NCI-H446 treated with DMSO at 0.1 percent for 48 hours (cell line): ENCODE data around the gene RHOB.
"Not testable (repeated sequence)": the region's sequence is repeated elsewhere in the genome, so short reads cannot be mapped to it uniquely, and the experiment has no call there.

ENCODE experiments used
- DNase-seq: peaks from one replicate; lab custom pipeline; 2025; lab: John Stamatoyannopoulos, UW

The RHOB gene

GRCh38 chr2:20446917-20447436, at the start of gene RHOB:
Gene RHOB (plus strand): TSS chr2:20447074. CDS start chr2:20447466, 392 bp downstream.
- DNase-seq, result peak; percentile 99

- DNase-seq, result no peak
These were observed 48.9 kb upstream of the RHOB start for GRCh38 chr2:20397811-20398447.

- DNase-seq, result peak; percentile 67
These were observed 47.8 kb upstream of the RHOB start for GRCh38 chr2:20398956-20399567.

- DNase-seq, result peak; percentile 68
These were observed 46.6 kb upstream of the RHOB start for GRCh38 chr2:20400306-20400705.

- DNase-seq, result peak; percentile 87
These were observed 45.9 kb upstream of the RHOB start for GRCh38 chr2:20400787-20401488.

GRCh38 chr2:20401489-20401835, 45.4 kb upstream of the RHOB start:
- DNase-seq, result peak; percentile 78

- peak; percentile 63 for DNase-seq
These were observed 43.0 kb upstream of the RHOB start for GRCh38 chr2:20403774-20404312.

GRCh38 chr2:20404950-20405349, 41.9 kb upstream of the RHOB start:
- no peak for DNase-seq

GRCh38 chr2:20409039-20409438, 37.8 kb upstream of the RHOB start:
- no peak for DNase-seq

- no peak for DNase-seq
These were observed 36.2 kb upstream of the RHOB start for GRCh38 chr2:20410556-20411277.

- no peak for DNase-seq
These were observed 35.4 kb upstream of the RHOB start for GRCh38 chr2:20411361-20411894.

- no peak for DNase-seq
These were observed 32.1 kb upstream of the RHOB start for GRCh38 chr2:20414806-20415205.

- DNase-seq, result no peak
These were observed 31.4 kb upstream of the RHOB start for GRCh38 chr2:20415511-20415918.

- no peak for DNase-seq
These were observed 30.2 kb upstream of the RHOB start for GRCh38 chr2:20416723-20417122.

GRCh38 chr2:20417230-20417821, 29.5 kb upstream of the RHOB start:
- DNase-seq, result not testable (repeated sequence)

GRCh38 chr2:20418519-20418918, 28.4 kb upstream of the RHOB start:
- no peak for DNase-seq

GRCh38 chr2:20419007-20419576, 27.8 kb upstream of the RHOB start:
- DNase-seq, result no peak

- no peak for DNase-seq
These were observed 27.1 kb upstream of the RHOB start for GRCh38 chr2:20419752-20420151.

GRCh38 chr2:20421336-20421987, 25.4 kb upstream of the RHOB start:
- no peak for DNase-seq

GRCh38 chr2:20421988-20422370, 24.9 kb upstream of the RHOB start:
- DNase-seq, result peak; percentile 59
